Keratinocyte (primary cell): Measurements from ENCODE around the gene LRRC27.

ENCODE experiments used
- CTCF ChIP-seq, 3 experiments: IDR thresholded peaks in 1 of 3; conservative IDR thresholded peaks in 1 of 3; optimal IDR thresholded peaks in 1 of 3; 2 replicates in 2 of 3; 3 replicates in 1 of 3; pipeline versions ENCODE3 to v1.5.1; 2011; ENCODE audit warnings: low read length in 3 of 3, mild to moderate bottlenecking in 3 of 3, moderate library complexity in 2 of 3, control low read depth in 1 of 3, inconsistent platforms in 1 of 3; ENCODE audit not compliant: insufficient read depth in 2 of 3; ENCODE audit errors: extremely low read depth in 1 of 3
- EZH2 ChIP-seq: IDR thresholded peaks from one replicate; pipeline ENCODE4 v1.6.1; 2012; ENCODE audit warnings: inconsistent platforms, mild to moderate bottlenecking, low read length, moderate library complexity

- TF ChIP-seq CTCF (optimal IDR thresholded peaks at IDR 0.05 in 1 of 3, IDR thresholded peaks at IDR 0.05 in 1 of 3, conservative IDR thresholded peaks at IDR 0.05 in 1 of 3; ENCODE audit: extremely low read depth in 1 of 3, insufficient read depth in 2 of 3, low read length in 3 of 3) (no peak), EZH2 (no peak)
These were observed 74.2 kb downstream of the LRRC27 start for GRCh38 chr10:132406181-132406580.
